HG02763 (cell line): ENCODE measurements around the gene PRDM12.

ENCODE experiments used
- ATAC-seq: cut with Tn5 transposase; IDR thresholded peaks from one replicate; pipeline ENCODE4 v1.9.1; 2021; ENCODE audit warnings: mild to moderate bottlenecking, moderate library complexity; ENCODE audit not compliant: unreplicated experiment

PRDM12 gene

GRCh38 chr9:130664251-130665028 is at the start of gene PRDM12:
PRDM12 (plus strand) TSS chr9:130664594; CDS start chr9:130664654, 60 bp downstream.
- ATAC-seq = no peak

GRCh38 chr9:130616451-130616850 is 47.9 kb upstream of the PRDM12 start:
- ATAC-seq = no peak

- no peak for ATAC-seq
Measured at GRCh38 chr9:130623466-130623865, 40.9 kb upstream of the PRDM12 start.

GRCh38 chr9:130624154-130624553 is 40.2 kb upstream of the PRDM12 start:
- ATAC-seq = no peak

GRCh38 chr9:130626249-130626996 is 38.0 kb upstream of the PRDM12 start:
- ATAC-seq = no peak

GRCh38 chr9:130627051-130627450 is 37.3 kb upstream of the PRDM12 start:
- ATAC-seq = no peak

GRCh38 chr9:130627896-130628792 is 36.2 kb upstream of the PRDM12 start:
- no peak for ATAC-seq

- no peak for ATAC-seq
Measured at GRCh38 chr9:130629443-130630070, 34.8 kb upstream of the PRDM12 start.

GRCh38 chr9:130630071-130630450 is 34.3 kb upstream of the PRDM12 start:
- no peak for ATAC-seq

- no peak for ATAC-seq
Measured at GRCh38 chr9:130630506-130631330, 33.7 kb upstream of the PRDM12 start.

- no peak for ATAC-seq
Measured at GRCh38 chr9:130631331-130632080, 32.9 kb upstream of the PRDM12 start.

GRCh38 chr9:130632081-130632710 is 32.2 kb upstream of the PRDM12 start:
- ATAC-seq = no peak

- ATAC-seq = no peak
Measured at GRCh38 chr9:130632841-130633240, 31.6 kb upstream of the PRDM12 start.

- no peak for ATAC-seq
Measured at GRCh38 chr9:130633336-130634190, 30.8 kb upstream of the PRDM12 start.

GRCh38 chr9:130634191-130634768 is 30.1 kb upstream of the PRDM12 start:
- no peak for ATAC-seq

- no peak for ATAC-seq
Measured at GRCh38 chr9:130634801-130635200, 29.6 kb upstream of the PRDM12 start.

GRCh38 chr9:130635306-130635705 is 29.1 kb upstream of the PRDM12 start:
- ATAC-seq = no peak
